OCI-M1 (cell line): ENCODE data around the gene RNASET2.
A peak's percentile ranks its signal among the peaks of the same experiment; 100 is the strongest.

Experiments used
- DNase-seq: peaks from one replicate; lab custom pipeline; 2025; lab: John Stamatoyannopoulos, UW

The RNASET2 gene

GRCh38 chr6:166956444-166957086 is at the start of gene RNASET2:
TSS of gene RNASET2 (minus strand) at chr6:166956550. CDS start at chr6:166956182, 368 bp downstream.
- peak; percentile 94 for DNase-seq

- no peak for DNase-seq
Observed at GRCh38 chr6:167005350-167006159, 49.2 kb upstream of the RNASET2 start.

DNA sequence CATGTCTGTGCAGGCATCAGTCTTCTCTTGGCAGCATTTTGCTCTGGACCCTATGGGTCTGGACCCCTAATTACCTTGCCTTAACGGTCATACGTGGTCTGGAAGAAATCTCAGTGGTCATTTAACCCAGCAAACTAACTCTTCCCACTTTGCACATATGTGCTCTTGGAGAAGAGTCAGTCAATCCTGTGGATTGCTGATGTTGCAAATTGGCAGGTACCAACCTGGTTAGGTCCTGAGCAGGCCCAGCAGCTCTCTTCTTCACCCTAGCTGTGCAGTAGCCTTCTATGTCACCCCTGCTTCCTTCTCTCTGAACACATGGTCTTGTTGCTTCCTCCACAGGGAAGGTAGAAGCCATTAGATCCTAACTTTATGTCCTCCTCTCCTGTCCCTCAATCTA is 44.4 kb upstream of the RNASET2 start:
- peak; percentile 41 for DNase-seq

DNA sequence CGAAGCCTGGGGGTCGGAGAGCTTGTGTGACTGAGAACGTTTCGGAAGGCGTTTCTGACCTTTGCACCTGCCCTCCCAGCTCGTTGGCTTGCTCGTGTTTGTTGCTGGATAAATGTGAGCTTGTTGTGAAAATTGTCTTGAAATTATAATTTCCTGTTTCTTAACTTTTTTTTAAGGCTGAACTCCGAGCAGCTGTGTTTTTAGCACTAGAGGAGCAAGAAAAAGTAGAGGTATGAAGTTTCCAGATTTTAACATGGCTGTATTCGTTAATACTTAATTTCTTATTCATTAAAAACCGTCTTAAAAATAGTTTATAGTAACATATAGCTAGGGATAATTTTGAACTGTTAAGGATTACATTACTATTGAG is 43.5 kb upstream of the RNASET2 start:
- no peak for DNase-seq

GRCh38 chr6:166999145-166999883 is 43.0 kb upstream of the RNASET2 start, which contains the start of gene CEP43:
TSS of gene CEP43 (plus strand) at chr6:166999397. CDS start at chr6:166999413, 16 bp downstream.
- DNase-seq, result peak; percentile 98

DNA sequence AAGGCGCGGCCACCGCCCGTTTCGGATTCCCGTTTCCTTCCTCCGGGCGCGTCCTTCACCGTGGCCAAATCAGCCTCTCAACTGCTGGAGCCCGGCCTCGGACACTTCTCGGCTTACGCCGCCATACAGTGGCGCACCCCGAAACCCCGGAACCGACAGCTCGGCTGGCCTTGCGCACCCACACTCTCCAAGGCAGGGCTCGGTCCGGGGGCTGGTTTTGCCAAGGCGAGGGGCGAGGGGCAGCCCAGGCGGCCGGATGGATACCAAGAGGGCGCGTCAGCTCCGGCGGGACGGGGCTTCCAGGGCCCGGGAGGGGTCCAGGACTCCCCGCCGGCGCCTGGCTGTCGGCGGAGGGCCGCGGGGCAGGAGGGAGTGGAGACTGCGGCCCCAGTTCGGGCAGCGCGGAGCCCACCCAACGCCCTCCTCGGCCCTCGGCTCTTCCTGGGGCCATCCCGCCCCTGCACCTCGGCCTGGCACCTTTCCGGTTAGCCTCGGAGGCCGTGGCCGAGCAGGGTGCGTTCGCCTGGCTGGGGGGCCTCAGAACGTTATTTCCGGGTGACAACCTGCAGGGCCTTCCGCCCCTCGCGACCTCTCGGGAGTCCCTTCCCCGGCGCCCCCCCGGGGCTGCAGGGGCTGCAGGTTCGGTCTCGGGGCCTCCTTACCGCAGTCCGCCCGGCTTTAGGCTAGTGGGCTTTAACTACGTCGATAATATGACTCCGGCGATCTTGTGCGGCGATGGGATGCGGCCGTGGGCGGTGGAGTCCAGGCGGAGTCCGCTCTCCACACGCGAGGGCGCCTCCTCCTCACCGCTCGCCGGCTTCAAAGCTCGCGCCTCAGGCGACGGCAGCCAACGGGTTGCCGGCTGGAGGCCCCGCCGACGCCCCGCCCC is 42.1 kb upstream of the RNASET2 start:
- DNase-seq, result no peak

DNA sequence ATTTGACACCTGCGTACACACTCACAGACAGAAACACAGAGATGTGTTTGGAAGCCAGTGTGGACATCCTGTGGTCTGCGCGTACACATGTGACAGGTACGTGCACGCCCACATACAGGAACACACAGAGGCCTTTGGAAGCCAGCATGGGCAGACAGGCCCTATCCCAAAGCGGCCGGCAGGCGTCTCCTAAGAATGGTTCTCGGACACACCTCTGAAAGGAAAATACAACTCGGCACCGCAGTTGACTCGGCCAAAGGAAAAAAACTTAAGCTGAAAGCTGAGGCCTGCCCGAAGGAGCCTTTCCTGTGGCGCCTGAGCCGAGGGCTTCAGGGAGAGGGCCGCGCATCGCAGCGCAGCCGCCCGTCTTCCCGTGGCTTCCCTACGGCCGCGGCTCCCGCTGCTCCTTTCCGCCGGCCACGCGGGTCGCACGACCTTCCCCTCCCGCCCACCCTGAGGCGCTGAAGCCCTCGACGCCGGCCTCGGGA is 41.5 kb upstream of the RNASET2 start:
- DNase-seq, result peak; percentile 86

DNA sequence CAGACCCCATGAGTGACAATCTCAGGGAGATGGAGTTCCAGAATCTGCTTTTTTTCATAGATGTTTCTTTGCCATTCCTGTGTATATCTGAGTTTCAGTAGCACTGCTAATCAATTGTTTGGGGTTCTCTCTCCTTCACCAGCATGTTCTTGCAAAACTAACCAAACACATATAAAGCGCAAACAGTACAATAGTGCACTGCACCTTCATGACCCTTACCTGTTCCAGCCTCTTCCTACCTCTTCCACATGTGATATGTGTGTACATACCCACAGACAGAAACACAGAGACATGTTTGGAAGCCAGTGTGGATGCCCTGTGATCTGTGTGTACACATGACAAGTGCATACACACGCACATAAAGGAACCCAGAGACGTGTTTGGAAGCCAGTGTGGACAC is 41.0 kb upstream of the RNASET2 start:
- no peak for DNase-seq

GRCh38 chr6:166996406-166996805 is 40.1 kb upstream of the RNASET2 start:
- peak; percentile 91 for DNase-seq

DNA sequence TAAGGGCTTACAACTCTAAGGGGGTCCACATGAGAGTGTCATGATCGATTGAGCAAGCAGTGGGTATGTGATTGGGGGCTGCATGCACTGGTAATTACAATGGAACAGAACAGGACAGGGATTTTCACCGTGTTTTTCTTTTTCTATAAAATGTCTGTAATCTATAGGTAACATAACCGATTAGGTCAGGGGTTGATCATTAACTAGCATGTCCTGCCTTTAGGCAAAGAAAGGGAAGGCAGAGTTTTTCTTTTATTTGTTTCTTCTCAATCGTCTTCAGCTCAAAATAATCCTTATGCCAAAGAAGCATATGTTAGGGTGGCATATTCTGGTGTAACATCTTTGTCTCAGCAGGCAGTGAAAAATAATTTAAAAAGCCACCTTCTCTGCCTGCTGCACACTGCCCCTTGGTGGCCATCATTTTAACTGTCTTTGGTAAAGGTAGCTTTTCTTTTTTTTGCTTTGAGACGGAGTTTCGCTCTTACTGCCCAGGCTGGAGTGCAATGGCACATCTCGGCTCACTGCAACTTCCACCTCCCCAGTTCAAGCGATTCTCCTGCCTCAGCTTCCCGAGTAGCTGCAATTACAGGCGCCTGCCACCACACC is 33.2 kb upstream of the RNASET2 start:
- peak; percentile 48 for DNase-seq

DNA sequence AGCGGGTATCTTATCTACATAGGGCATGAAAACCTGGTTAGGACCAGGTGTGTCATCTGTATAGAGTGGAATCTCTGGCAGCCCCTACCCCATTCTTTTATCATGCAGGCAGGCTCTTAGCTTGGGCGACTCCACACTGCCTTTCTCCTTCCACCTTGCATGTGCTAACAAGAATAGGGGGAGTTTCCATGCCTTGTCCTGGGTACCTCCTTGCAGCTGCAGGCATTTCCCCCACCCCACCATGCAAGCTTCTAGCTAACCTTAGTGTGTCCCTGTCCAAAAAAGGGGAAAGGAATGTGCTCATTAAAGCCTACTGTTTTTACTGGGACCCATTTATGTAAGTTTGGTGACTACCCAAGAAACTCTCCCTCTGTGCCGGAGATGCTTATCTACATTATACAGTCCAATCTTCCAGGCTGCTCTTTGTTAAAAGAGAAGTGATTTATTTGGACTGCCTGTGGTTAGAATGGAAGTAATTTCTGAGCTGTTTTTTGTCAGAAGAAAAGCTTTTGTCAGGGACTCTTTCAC is 32.4 kb upstream of the RNASET2 start:
- no peak for DNase-seq

DNA sequence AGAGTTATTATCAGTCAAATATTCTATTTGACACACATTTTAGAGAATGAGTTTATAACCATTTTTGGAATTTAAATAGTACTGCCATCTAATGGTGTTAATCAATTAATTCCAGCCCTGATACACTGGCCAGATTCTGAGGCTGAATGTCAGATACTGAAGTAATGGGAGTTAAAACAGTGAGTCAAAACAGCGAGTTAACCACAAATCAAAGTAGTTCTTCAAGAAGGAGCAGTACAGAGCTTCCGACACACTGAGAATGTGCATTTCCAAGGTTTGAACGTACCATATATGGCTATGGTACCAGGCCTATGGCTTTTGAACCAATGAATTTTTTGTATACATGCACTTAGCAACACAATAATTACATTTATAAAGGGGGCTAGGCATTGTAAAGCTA is 31.6 kb upstream of the RNASET2 start:
- no peak for DNase-seq

DNA sequence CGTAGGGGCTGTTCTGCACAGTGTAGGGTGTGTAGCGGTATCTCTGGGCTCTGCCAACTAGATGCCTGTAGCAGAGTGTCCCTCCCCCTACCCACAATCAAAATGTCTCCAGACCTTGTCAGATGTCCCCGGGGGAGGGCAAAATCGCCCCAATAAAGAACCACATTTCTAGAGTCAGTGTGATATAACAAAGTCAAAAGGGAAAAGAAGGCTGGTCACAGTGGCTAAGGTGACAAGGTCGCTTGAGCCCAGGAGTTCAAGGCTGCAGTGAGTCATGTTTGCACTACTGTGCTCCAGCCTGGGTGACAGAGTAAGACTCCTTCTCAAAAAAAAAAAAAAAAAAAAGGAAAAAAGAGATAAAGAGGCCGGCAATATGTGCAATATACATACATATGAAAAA is 31.1 kb upstream of the RNASET2 start:
- DNase-seq, result no peak

- no peak for DNase-seq
Observed at GRCh38 chr6:166980738-166981137, 24.4 kb upstream of the RNASET2 start.

DNA sequence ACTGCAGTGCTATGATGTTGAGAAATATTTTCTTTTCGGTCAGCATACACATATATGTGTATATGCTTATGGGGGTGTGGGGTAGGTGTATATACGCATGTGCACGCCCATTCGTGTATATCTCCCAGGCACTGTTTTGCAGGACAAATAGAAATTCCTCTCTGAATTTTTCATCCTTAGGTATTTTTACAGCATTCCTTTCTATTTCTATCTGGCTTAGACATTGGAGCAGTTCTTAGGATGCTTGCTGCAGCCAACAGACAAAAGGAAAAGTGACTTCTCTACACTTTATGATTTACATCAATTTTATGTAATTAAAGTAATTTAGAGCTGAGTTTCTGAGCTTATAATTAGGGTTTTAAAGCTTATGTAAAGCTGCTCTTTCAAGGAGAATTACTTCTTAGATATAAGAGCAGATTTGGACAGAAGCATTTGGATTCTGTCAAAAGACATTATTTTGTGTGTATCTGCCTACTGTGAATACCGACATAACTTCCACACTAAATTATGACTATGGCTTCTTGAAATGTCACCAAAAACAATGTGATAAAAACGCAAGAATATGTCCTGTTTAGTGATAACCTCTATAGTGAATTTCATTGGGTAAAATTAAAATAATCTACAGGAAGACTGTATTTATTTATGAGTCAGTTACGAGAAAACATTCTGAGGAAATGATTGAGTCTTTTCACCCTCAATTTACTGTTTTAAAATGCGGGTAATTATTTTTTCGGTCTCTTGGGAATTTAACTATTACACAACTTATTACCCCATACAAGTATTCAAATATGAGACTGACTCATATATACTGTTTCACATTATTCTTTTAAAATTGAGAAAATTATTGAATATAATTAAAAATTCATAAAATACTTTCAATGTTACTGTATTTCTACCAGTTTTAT is 21.5 kb upstream of the RNASET2 start:
- DNase-seq, result no peak

DNA sequence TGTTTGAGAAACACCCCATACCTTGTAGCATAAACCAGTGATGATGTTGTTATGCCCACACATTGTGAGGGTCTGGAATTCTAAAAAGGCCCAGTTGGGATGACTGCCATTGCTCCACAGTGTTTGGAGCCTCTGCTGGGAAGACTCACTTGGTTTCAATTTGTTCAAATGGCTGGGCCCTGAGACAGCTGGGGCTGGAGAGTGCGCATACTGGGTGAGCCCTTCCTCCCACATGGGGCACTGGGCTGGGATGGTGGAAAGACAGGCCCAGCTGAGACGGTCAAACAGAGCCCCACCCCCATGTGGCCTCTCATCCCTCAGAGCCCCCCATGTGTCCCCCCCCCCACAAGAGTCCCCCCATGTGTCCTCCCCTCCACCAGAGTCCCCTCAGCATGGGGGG is 20.3 kb upstream of the RNASET2 start:
- no peak for DNase-seq

DNA sequence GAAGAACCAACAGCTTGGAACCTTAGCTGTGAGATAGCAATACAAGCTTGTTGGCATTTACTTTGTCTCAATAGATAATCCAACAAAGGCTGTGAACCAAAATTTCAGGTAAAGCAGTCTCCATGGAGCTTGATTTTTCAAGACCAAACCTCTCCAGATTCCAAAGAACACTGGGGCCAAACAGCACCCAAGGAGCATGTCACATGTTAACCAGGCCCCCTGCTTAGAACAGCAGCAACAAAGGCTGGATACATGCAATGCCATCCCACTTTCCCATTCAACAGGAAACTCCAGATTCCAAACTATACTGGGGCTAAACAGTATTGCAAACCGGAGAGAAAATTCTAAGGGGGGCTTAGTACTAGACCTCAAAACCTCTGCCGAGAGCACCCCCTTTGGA is 15.8 kb upstream of the RNASET2 start:
- DNase-seq, result no peak

DNA sequence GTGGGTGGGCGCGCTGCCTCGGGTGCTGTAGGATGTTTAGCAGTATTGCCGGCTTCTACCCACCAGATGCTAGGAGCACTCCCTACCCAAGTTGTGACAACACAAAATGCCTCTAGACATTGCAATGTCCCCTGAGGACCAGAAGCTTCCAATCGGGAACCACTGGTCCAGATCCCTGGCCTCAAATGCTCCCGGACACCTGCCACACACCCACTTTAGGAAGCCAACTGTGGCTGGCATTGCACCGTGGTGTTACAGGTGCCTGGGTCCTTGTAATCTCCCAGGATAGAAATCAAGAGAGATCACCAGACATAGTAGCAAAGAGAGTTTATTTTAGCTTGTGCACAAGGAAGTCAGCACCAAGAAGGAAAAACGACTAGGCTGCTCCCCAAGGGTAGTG is 14.9 kb upstream of the RNASET2 start:
- no peak for DNase-seq

DNA sequence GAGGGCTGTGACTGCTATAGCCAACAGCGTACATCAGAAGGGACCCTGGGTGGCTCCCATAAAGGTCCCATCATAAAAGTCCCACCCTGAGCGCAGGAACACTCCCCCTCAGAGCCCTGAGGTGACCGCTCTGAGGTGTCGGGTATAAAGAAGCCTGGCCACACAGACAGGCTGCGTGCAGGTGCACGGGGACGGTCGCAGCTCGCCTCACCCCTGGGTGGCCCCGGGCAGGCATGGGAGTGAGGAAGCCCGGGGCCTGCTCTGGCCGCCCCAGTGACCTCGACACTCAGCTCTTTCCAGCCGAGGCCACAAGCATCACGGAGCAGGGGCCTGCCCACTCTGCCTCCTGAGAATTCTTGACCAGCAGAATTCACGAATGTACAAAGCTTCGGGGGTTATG is 14.4 kb upstream of the RNASET2 start:
- DNase-seq, result no peak

- no peak for DNase-seq
Observed at GRCh38 chr6:166970091-166970490, 13.7 kb upstream of the RNASET2 start.
